ENCODE results near the gene KAZN. TPM values are rescaled to one million over a fixed set of nuclear protein-coding genes. Genes with fewer than 3 reads are reported as not detected.
A peak's percentile ranks its signal among the peaks of the same experiment; 100 is the strongest.

The KAZN gene
- total RNA-seq, 4 donors from 2014 or later = 0.77 to 12.3 (median 4.9) TPM

GRCh38 chr1:15071936-15072335 lies 473.5 kb downstream of the KAZN start:
- Histone ChIP-seq H3K27ac (no peak overlapping the region), H3K9me3 (no peaks in the 10 kb centered on the region), H3K4me1 (no peaks in the 10 kb centered on the region), H3K36me3 (no peaks in the 10 kb centered on the region), H3K27me3 (no peaks in the 10 kb centered on the region), H3K4me3 (no peak overlapping the region)
- TF ChIP-seq POLR2A (IDR thresholded peaks at IDR 0.05) (no peak), CTCF (IDR thresholded peaks at IDR 0.05) (no peak)
- no peak for DNase-seq
- intact Hi-C loops (cut with DNase I; ENCODE audit: low total_unique reads) = no loop called here

GRCh38 chr1:15073799-15074308 lies 475.4 kb downstream of the KAZN start:
- intact Hi-C loops (cut with DNase I; ENCODE audit: low total_unique reads) = no loop called here
- H3K27ac ChIP-seq = no peak overlapping the region
- H3K27me3 ChIP-seq = no peaks in the 10 kb centered on the region
- DNase-seq = no peak
- no peak overlapping the region for H3K4me3 ChIP-seq
- TF ChIP-seq POLR2A (IDR thresholded peaks at IDR 0.05) (no peak), CTCF (IDR thresholded peaks at IDR 0.05) (no peak)
- H3K4me1 ChIP-seq = no peaks in the 10 kb centered on the region
- H3K36me3 ChIP-seq = no peaks in the 10 kb centered on the region
- no peaks in the 10 kb centered on the region for H3K9me3 ChIP-seq

- DNase-seq = no peak
- Histone ChIP-seq H3K9me3 (no peaks in the 10 kb centered on the region), H3K27ac (peak overlapping the region; percentile 44 to 69), H3K36me3 (no peaks in the 10 kb centered on the region), H3K4me3 (no peak overlapping the region), H3K27me3 (no peaks in the 10 kb centered on the region), H3K4me1 (no peaks in the 10 kb centered on the region)
- intact Hi-C loops (cut with DNase I; ENCODE audit: low total_unique reads) = no loop called here
- no peak for TF ChIP-seq CTCF (IDR thresholded peaks at IDR 0.05)
- no peak for TF ChIP-seq POLR2A (IDR thresholded peaks at IDR 0.05)
These were observed 476.7 kb downstream of the KAZN start for GRCh38 chr1:15075175-15075574.

GRCh38 chr1:15075817-15076216 lies 477.3 kb downstream of the KAZN start:
- H3K9me3 ChIP-seq = no peaks in the 10 kb centered on the region
- H3K27me3 ChIP-seq = no peaks in the 10 kb centered on the region
- H3K4me3 ChIP-seq = no peak overlapping the region
- intact Hi-C loops (cut with DNase I; ENCODE audit: low total_unique reads) = no loop called here
- DNase-seq = no peak
- H3K36me3 ChIP-seq = no peaks in the 10 kb centered on the region
- H3K27ac ChIP-seq = peak overlapping the region; percentile 44 to 69
- TF ChIP-seq CTCF (IDR thresholded peaks at IDR 0.05) (no peak), POLR2A (IDR thresholded peaks at IDR 0.05) (no peak)
- H3K4me1 ChIP-seq = no peaks in the 10 kb centered on the region

- H3K27ac ChIP-seq = no peak overlapping the region
- TF ChIP-seq POLR2A (IDR thresholded peaks at IDR 0.05) = no peak
- no peak for TF ChIP-seq CTCF (IDR thresholded peaks at IDR 0.05)
- no peaks in the 10 kb centered on the region for H3K4me1 ChIP-seq
- H3K4me3 ChIP-seq = no peak overlapping the region
- H3K27me3 ChIP-seq = no peaks in the 10 kb centered on the region
- intact Hi-C loops (cut with DNase I; ENCODE audit: low total_unique reads) = no loop called here
- no peaks in the 10 kb centered on the region for H3K9me3 ChIP-seq
- H3K36me3 ChIP-seq = no peaks in the 10 kb centered on the region
- DNase-seq = no peak
These were observed 478.3 kb downstream of the KAZN start for GRCh38 chr1:15076807-15077206.
